K562 (cell line): ENCODE data around the gene FBXL3.

Experiments used
- ATF3 ChIP-seq, 2 experiments: fragments of 450-650 bp in 1 of 2; sonication (generic) in 1 of 2; formaldehyde crosslinking in 1 of 2; IDR thresholded peaks in 1 of 2; conservative IDR thresholded peaks in 1 of 2; 2 replicates each; pipeline versions ENCODE4 v1.6.1 to v1.8.1; 2016 to 2023; ENCODE audit warnings: mild to moderate bottlenecking in 2 of 2, moderate library complexity in 2 of 2, inconsistent platforms in 1 of 2, missing genetic modification reagents in 1 of 2
- CHD1 ChIP-seq: fragments of 200-600 bp; sonication (generic); IDR thresholded peaks from one replicate; pipeline ENCODE4 v1.6.1; 2012; ENCODE audit warnings: mild to moderate bottlenecking, moderate library complexity, low read length, inconsistent platforms
- CTCF ChIP-seq, 3 experiments: IDR thresholded peaks in 2 of 3; conservative IDR thresholded peaks in 1 of 3; 2 replicates each; pipeline ENCODE4 v1.5.1; 2011 to 2012; ENCODE audit warnings: low read length in 3 of 3, mild to moderate bottlenecking in 3 of 3, control low read depth in 2 of 3, improper control_type of control experiment in 1 of 3, inconsistent platforms in 1 of 3, low read depth in 1 of 3, mixed read lengths in 1 of 3, moderate library complexity in 1 of 3; ENCODE audit not compliant: insufficient read depth in 2 of 3
- EP300 ChIP-seq: IDR thresholded peaks from 2 replicates; pipeline ENCODE4 v1.6.1; 2012; ENCODE audit warnings: low read length, improper control_type of control experiment
- HDAC1 ChIP-seq, 2 experiments: fragments of 450-650 bp; IDR thresholded peaks; 2 replicates each; pipeline ENCODE4 v1.6.1; 2016 to 2017; ENCODE audit warnings: inconsistent platforms in 1 of 2, mild to moderate bottlenecking in 1 of 2, moderate library complexity in 1 of 2
- JUN ChIP-seq, 2 experiments: sonication (generic) in 1 of 2; formaldehyde crosslinking in 1 of 2; IDR thresholded peaks; 2 replicates each; pipeline versions ENCODE4 v1.6.1 to v1.8.0; 2012 to 2022; ENCODE audit warnings: borderline replicate concordance in 2 of 2, mild to moderate bottlenecking in 2 of 2, improper control_type of control experiment in 1 of 2, low read depth in 1 of 2, low read length in 1 of 2, missing genetic modification reagents in 1 of 2
- KLF13 ChIP-seq: fragments of 450-650 bp; IDR thresholded peaks from 2 replicates; pipeline ENCODE4 v1.6.1; 2016; ENCODE audit warnings: missing genetic modification characterization, low read depth, mild to moderate bottlenecking, missing compliant biosample characterization, moderate library complexity, borderline replicate concordance
- ZBED1 ChIP-seq: IDR thresholded peaks from 2 replicates; pipeline ENCODE4 v1.6.1; 2014
- ZNF347 ChIP-seq: fragments of 450-650 bp; formaldehyde crosslinking; IDR thresholded peaks from 2 replicates; pipeline ENCODE4 v1.4.0; 2020; ENCODE audit warnings: low read depth, mild to moderate bottlenecking, moderate library complexity
- ZNF639 ChIP-seq, 2 experiments: fragments of 200-800 bp in 1 of 2; sonication (Bioruptor generic) in 1 of 2; sonication (generic) in 1 of 2; formaldehyde crosslinking in 1 of 2; IDR thresholded peaks in 1 of 2; conservative IDR thresholded peaks in 1 of 2; 2 replicates each; pipeline versions ENCODE4 v1.5.0 to v1.6.1; 2016 to 2020; ENCODE audit warnings: missing compliant biosample characterization in 1 of 2, missing genetic modification characterization in 1 of 2, missing genetic modification reagents in 1 of 2

GRCh38 chr13:77055158-77055557 lies 28.2 kb upstream of the FBXL3 start:
- TF ChIP-seq ZBED1 (no peak), CTCF (IDR thresholded peaks at IDR 0.05 in 2 of 3, conservative IDR thresholded peaks at IDR 0.05 in 1 of 3; ENCODE audit: insufficient read depth in 2 of 3, low read depth in 1 of 3, low read length in 3 of 3) (no peak), EP300 (no peak), CHD1 (no peak), ZNF347 (CRISPR knock-in tag) (no peak), ZNF639 (CRISPR knock-in tag; conservative IDR thresholded peaks at IDR 0.05 in 1 of 2, IDR thresholded peaks at IDR 0.05 in 1 of 2) (no peak), ATF3 (IDR thresholded peaks at IDR 0.05) (no peak), ATF3 (CRISPR knock-in tag; conservative IDR thresholded peaks at IDR 0.05) (no peak), HDAC1 (IDR thresholded peaks at IDR 0.05) (no peak), KLF13 (tag) (no peak), JUN (IDR thresholded peaks at IDR 0.05; ENCODE audit: borderline replicate concordance, low read depth, low read length) (no peak), JUN (CRISPR knock-in tag; IDR thresholded peaks at IDR 0.05; ENCODE audit: borderline replicate concordance) (no peak)
